Fibroblast of mammary gland (primary cell): ENCODE results near the gene CD86.

Experiments
- DNase-seq: peaks from one replicate; pipeline ENCODE4 v3.0.0-alpha.2; 2010; ENCODE audit warnings: low read depth
- H3K4me3 ChIP-seq: 2 replicates; pipeline ENCODE4 v1.5.1; 2011; ENCODE audit warnings: low read depth, mild to moderate bottlenecking, low read length, moderate library complexity; ENCODE audit not compliant: control insufficient read depth
- TF ChIP-seq, protein P1 (sequence below): conservative IDR thresholded peaks from 2 replicates; pipeline ENCODE4 v1.5.1; 2011; ENCODE audit warnings: low read depth, low read length, inconsistent platforms; ENCODE audit not compliant: control insufficient read depth, insufficient read depth

CD86 gene

GRCh38 chr3:122067214-122067550 lies 12.0 kb downstream of the CD86 start:
- TF ChIP-seq, protein P1, sequence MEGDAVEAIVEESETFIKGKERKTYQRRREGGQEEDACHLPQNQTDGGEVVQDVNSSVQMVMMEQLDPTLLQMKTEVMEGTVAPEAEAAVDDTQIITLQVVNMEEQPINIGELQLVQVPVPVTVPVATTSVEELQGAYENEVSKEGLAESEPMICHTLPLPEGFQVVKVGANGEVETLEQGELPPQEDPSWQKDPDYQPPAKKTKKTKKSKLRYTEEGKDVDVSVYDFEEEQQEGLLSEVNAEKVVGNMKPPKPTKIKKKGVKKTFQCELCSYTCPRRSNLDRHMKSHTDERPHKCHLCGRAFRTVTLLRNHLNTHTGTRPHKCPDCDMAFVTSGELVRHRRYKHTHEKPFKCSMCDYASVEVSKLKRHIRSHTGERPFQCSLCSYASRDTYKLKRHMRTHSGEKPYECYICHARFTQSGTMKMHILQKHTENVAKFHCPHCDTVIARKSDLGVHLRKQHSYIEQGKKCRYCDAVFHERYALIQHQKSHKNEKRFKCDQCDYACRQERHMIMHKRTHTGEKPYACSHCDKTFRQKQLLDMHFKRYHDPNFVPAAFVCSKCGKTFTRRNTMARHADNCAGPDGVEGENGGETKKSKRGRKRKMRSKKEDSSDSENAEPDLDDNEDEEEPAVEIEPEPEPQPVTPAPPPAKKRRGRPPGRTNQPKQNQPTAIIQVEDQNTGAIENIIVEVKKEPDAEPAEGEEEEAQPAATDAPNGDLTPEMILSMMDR = no peak
- no peak for DNase-seq
- no peak overlapping the region for H3K4me3 ChIP-seq

DNA sequence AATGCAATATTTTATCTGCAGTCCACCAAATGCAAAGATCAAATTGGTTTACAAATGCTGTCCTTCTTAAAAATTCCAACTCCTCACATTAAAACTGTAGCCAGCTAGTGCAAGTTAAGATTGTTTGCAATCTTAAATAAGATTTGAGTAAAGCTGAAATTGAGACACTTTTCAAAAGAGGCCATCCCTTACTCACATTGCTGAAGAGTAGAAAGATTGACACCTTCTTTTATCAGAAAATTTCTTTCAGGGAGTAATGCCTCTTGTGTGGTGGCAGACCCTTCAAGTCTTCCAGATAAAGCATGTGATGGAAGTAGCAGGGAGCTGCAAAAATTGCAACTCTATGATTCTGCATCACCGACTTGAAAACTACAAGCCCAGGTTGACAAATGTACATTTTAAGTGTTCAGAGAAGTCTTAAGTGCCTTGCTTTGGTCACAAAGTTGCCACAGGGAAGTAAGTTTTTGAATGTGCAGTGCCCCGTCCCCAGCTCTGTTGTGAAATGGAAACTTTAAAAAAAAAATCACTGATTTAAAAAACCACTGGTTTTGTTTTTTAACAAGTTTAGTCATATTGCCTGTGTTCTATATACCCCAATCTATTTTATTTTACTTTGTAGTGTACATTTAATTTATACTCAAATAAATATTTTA lies 12.6 kb downstream of the CD86 start:
- TF ChIP-seq, protein P1 = no peak
- no peak overlapping the region for H3K4me3 ChIP-seq
- DNase-seq = no peak

- DNase-seq = peak; percentile 85
- TF ChIP-seq, protein P1 = no peak
- H3K4me3 ChIP-seq = no peak overlapping the region
Measured at GRCh38 chr3:122074621-122075265, 19.6 kb downstream of the CD86 start.

GRCh38 chr3:122076491-122077292 lies 21.5 kb downstream of the CD86 start:
- TF ChIP-seq, protein P1 = no peak
- DNase-seq = peak; percentile 4
- H3K4me3 ChIP-seq = no peak overlapping the region

- no peak overlapping the region for H3K4me3 ChIP-seq
- DNase-seq = no peak
- TF ChIP-seq, protein P1 = no peak
Measured at GRCh38 chr3:122077293-122078234, 22.4 kb downstream of the CD86 start.
